GM12875 (cell line): ENCODE results near the gene ZBTB38.

ENCODE experiments used
- H3K4me3 ChIP-seq: one replicate; pipeline ENCODE4 v1.5.1; 2011; ENCODE audit warnings: low read depth, low read length, control low read depth
- TF ChIP-seq, protein P1 (sequence below): IDR thresholded peaks from 2 replicates; pipeline ENCODE4 v1.5.1; 2011; ENCODE audit warnings: low read depth, mild to moderate bottlenecking, control low read depth, inconsistent platforms, low read length, moderate library complexity, borderline replicate concordance; ENCODE audit not compliant: insufficient read depth

The ZBTB38 gene

DNA sequence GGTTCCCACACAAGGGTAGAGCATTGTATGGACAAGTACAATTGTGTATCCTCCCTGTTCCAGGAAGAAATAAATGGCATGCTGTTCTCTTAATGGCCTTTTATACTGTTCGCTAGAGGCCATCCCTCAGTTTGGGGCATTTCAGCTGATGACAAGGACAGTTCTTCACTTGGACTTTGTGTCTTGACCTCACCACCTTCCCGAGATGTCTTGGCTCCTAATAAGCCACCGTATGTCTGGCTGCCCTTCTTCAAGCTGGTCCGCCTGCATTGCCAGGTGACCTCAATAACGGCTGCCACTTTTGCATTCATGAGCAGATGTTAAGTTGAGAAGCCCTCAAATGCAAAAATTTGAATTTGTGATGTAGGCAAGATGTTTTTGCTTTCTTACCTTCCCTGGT lies 24.1 kb downstream of the ZBTB38 start:
- TF ChIP-seq, protein P1, sequence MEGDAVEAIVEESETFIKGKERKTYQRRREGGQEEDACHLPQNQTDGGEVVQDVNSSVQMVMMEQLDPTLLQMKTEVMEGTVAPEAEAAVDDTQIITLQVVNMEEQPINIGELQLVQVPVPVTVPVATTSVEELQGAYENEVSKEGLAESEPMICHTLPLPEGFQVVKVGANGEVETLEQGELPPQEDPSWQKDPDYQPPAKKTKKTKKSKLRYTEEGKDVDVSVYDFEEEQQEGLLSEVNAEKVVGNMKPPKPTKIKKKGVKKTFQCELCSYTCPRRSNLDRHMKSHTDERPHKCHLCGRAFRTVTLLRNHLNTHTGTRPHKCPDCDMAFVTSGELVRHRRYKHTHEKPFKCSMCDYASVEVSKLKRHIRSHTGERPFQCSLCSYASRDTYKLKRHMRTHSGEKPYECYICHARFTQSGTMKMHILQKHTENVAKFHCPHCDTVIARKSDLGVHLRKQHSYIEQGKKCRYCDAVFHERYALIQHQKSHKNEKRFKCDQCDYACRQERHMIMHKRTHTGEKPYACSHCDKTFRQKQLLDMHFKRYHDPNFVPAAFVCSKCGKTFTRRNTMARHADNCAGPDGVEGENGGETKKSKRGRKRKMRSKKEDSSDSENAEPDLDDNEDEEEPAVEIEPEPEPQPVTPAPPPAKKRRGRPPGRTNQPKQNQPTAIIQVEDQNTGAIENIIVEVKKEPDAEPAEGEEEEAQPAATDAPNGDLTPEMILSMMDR = no peak
- no peak overlapping the region for H3K4me3 ChIP-seq

DNA sequence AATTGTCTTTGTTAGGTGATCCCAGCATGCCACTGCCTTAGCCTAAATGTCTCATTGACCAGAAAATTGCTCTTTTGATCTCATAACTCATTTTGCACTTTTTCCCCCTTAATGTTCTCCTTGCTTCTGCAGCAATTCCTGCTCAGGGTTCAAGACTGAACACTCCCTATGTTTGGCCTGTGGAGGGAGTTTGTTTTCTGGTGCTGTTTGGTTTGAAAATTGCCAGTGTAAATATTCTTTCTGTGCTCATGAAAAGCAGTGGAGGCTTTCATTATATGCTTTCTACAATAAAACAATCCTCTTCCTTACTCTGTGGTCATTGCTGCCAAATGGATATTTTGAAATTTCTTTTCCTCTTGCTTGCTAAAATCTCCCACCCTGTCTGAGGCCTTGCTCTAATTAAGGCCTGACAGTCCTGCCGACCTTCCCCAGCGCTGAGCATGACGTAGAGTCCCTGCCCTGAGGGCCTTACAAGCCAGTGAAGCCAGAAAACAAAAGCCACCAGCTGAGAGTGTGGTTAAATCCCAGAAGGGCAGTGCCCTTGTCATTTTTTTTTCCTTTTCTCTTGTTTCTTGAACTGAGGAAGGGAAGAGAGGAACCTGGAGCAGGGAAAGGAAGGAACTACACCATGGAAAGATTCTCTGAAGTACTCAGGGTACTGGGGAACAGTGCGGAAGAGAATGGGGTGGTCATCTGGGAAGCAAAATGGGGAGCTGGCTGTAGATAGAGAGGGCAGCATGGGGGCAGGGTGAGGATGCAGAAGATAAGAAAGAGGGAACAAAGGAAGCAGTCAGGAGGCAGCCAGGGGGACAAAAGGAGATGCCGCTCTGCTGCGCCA lies 24.8 kb downstream of the ZBTB38 start:
- H3K4me3 ChIP-seq = no peak overlapping the region
- TF ChIP-seq, protein P1 = no peak

DNA sequence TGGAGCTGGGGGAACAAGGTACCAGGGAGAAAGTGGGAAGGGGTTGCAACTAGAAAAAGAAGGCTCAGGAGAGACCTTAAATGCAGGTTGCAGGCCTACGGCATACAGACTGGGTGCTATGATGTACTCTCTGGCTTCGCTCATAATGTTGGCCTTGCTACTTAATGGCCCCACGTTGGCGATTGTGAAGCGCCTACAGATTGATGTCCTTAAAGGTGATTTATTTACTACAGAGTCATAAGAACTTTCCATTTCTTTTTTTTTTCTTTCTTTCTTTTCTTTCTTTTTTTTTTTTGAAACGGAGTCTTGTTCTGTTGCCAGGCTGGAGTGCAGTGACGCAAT lies 25.4 kb downstream of the ZBTB38 start:
- H3K4me3 ChIP-seq = no peak overlapping the region
- TF ChIP-seq, protein P1 = no peak

DNA sequence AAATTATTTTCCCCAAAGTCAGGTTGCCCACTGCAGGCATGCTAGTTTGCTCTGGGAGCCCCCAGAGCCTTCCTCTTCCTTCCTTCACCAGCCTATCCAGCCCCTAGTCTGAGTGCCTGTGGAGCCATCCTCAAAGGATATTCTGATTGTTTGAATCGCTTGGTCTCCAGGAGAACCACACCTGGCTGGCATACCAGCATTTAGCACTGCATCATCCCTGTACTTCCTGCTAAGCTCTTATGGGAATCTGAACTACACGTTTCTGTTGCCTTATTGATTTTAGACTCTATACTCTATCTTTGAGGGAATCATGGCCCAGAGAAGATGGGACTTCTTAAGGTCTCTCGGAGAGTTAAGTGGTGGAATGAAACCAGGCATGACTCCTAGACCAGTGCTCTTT lies 26.3 kb downstream of the ZBTB38 start:
- H3K4me3 ChIP-seq = no peak overlapping the region
- TF ChIP-seq, protein P1 = no peak

DNA sequence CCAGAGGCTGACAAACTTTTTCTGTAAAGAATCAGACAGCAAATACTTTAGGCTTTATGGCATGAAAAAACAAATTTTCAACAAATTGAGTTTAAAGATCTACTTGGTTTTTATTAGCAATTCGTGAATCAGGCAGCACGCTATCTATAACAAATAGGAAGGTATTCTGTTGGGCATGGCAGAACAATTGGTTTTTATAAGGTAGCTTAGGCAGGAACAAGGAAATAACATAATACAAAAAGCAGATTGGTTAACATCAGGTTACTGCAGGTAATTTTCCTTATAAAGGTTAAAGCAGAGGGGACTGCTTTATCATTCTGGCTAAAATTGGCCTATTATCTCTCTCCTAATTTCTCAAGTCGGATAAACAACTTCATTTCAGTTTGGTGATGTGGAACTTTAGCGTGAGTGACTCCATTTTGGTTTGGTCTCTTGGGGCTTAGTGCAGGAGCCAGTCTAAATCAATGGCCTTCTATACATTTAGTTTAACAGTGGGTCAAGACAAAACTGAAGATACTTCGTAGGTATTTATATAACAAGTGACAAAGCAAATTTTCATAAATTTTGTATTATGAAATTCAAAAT lies 26.8 kb downstream of the ZBTB38 start:
- TF ChIP-seq, protein P1 = no peak

DNA sequence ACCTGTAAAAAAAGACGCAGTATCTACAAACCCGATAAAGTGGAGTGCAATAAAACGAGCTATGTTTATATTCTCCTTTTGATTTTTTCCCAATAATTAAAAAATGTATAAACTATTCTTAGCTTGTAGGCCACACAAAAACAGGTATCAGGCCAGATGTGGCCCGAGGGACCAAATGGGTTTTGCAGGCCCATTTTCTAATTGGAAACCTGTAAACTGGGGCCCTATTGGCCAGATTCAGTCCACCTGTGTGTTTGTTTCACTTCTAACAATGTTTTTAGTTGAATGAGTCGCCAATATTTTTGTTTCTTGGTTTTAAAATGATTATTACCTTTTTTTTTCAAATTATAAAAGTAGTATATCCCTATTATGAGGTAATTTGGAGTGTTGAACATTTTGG lies 29.7 kb downstream of the ZBTB38 start:
- H3K4me3 ChIP-seq = no peak overlapping the region
- TF ChIP-seq, protein P1 = no peak

More for the DNA sequence above, 26.8 kb downstream of the ZBTB38 start:
- H3K4me3 ChIP-seq = no peak overlapping the region

DNA sequence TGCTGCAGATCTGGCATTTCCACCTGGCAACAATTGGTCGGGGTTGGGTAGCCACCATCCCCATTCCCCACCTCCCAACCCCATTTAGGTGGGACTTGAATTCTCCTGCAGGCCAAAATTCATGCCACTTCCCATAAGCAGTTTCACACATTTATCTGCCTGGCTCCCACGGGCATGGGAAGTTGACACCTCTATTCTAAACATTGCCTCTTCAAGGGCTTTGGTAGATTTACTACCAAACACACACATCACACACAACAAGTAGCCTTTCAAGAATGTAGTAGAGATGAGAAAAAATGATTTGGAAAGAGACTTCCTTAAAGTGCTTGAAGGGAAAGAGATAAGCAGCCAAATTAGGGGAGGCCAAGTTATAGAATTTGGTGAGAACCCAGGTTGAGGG lies 30.9 kb downstream of the ZBTB38 start:
- H3K4me3 ChIP-seq = no peak overlapping the region
- TF ChIP-seq, protein P1 = no peak
